ENCODE measurements around the gene BCAS1.
"Not testable (repeated sequence)": the region's sequence is repeated elsewhere in the genome, so short reads cannot be mapped to it uniquely, and the experiment has no call there.

BCAS1 gene

DNA sequence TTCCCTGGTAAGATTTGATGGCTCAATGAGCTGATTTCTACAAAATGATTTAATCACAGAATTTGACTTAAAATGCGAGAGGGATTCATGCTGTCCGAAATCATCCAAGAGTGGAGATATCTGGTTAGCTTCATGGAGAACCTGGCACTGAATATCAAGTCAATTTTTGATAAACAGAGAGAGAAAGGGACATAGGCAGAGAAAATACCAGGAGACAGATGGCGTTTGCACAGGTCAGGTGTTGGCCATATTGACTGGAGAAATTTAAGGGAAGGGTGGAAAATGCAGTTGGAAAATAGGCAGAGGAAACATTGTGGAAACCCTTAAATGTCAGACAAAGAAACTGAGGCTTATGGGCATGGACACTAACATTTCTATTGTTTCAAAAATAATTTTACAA lies 47.0 kb downstream of the BCAS1 start:
- no peak for DNase-seq (ENCODE audit: extremely low read depth in 1 of 2, low read depth in 1 of 2)

DNA sequence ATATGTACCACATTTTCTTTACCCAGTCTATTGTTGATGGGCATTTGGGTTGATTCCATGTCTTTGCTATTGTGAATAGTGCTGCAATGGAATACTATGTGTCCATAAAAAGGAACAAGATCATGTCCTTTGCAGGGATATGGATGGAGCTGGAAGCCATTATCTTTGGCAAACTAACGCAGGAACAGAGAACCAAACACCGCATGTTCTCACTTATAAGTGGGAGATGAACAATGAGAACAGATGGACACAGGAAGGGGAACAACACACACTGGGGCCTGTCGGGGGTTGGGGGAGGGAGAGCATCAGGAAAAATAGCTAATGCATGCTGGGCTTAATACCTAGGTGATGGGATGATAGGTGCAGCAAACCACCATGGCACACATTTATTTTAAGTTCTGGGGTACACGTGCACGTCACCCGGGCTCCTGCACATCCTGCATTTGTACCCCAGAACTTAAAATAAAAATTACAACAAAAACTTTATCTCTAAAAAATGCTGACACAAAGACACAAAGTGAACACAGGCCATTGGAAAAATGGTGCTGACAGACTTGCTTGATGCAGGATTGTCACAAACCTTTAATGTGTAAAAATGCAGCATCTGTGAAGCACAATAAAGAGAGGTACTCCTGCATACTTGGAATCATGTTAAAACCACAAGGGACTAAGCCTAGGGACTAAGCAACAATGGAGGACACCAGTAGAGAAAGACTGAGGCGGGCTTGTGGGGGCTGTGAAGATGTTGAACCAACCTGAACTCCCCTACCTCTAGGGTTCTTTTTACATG lies 48.8 kb downstream of the BCAS1 start:
- DNase-seq (ENCODE audit: extremely low read depth in 1 of 2, low read depth in 1 of 2) = no peak

DNA sequence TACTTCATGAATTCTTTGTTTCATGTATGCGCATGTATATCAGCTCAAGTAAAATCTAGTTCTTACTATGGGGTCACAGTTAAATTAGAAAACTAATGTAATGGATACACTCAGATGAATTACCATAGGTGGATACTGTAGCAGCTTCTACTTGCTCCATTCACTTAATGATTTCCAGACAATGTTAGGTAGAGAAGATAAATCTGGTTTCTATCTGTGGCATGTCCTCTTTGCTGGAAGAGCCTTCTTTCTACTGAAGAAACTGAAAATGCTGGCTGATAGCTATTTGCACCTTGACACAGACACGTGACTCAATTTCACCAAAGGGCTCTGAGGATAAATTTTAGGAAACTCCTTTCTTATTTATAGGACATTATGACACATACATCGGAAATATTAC lies 49.5 kb downstream of the BCAS1 start:
- DNase-seq (ENCODE audit: extremely low read depth in 1 of 2, low read depth in 1 of 2) = no peak

GRCh38 chr20:54020348-54020747 lies 50.0 kb downstream of the BCAS1 start:
- no peak for DNase-seq (ENCODE audit: extremely low read depth in 1 of 2, low read depth in 1 of 2)

- no peak for DNase-seq (ENCODE audit: extremely low read depth in 1 of 2, low read depth in 1 of 2)
These were observed 50.8 kb downstream of the BCAS1 start for GRCh38 chr20:54019585-54019984.

- no peak for DNase-seq (ENCODE audit: extremely low read depth in 1 of 2, low read depth in 1 of 2)
These were observed 51.3 kb downstream of the BCAS1 start for GRCh38 chr20:54019127-54019526.

GRCh38 chr20:54017846-54018245 lies 52.5 kb downstream of the BCAS1 start:
- no peak for DNase-seq (ENCODE audit: extremely low read depth in 1 of 2, low read depth in 1 of 2)

- no peak for DNase-seq (ENCODE audit: extremely low read depth in 1 of 2, low read depth in 1 of 2)
These were observed 54.9 kb downstream of the BCAS1 start for GRCh38 chr20:54015496-54015895.

- DNase-seq (ENCODE audit: extremely low read depth in 1 of 2, low read depth in 1 of 2) = no peak
These were observed 56.0 kb downstream of the BCAS1 start for GRCh38 chr20:54014293-54014926.

DNA sequence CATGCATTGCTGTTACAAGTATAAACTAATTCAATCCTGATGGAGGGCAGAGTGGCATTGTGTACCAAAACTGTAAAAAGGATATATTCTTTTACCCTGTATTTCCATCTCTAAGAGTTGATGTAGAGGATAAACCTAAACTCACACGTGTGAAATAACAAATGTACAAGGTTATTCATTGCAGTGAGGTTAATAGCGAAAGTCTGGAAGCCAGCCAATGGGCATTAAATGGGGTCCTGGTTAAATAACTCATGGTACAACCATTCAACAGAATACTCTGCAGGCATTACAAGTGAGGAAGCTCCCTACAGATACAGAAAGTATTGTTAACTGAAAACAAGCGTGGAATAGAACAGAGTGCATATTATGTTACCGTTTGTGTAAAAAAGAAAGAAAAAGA lies 56.9 kb downstream of the BCAS1 start:
- DNase-seq (ENCODE audit: extremely low read depth in 1 of 2, low read depth in 1 of 2) = no peak

DNA sequence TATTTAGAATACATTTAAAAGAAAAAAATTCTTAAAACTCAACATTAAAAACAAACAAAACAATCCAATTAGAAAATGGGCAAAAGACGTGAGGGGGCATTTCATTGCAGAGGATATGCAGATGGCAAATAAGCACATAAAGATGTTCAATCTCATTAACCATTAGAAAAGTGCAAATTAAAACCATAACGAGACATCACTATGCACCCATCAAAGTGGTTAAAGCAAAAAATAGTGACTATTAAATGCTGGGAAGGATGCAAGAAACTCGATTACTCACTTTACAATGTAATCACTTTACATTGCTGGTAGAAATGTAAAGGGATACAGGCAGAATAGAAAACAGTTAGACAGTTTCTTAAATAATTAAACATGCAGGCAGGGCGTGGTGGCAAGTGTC lies 59.0 kb downstream of the BCAS1 start:
- no peak for DNase-seq (ENCODE audit: extremely low read depth in 1 of 2, low read depth in 1 of 2)

DNA sequence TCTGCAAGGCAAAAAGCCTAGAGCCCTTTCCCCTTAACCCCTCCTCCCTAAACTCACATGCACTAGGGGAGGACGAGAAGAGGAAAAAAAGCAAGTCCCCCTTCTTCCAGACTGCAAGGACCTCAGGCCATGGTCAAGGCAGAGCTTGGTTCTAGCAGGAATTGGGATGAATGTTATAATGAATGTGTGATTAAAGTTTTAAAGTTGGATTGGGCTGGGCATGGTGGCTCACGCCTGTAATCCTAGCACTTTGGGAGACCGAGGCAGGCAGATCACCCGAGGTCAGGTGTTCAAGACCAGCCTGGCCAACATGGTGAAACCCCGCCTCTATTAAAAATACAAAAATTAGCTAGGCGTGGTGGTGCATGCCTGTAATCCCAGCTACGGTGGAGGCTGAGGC lies 64.2 kb downstream of the BCAS1 start:
- DNase-seq (ENCODE audit: extremely low read depth in 1 of 2, low read depth in 1 of 2) = not testable (repeated sequence)

GRCh38 chr20:54005524-54005923 lies 64.9 kb downstream of the BCAS1 start:
- no peak for DNase-seq (ENCODE audit: extremely low read depth in 1 of 2, low read depth in 1 of 2)

DNA sequence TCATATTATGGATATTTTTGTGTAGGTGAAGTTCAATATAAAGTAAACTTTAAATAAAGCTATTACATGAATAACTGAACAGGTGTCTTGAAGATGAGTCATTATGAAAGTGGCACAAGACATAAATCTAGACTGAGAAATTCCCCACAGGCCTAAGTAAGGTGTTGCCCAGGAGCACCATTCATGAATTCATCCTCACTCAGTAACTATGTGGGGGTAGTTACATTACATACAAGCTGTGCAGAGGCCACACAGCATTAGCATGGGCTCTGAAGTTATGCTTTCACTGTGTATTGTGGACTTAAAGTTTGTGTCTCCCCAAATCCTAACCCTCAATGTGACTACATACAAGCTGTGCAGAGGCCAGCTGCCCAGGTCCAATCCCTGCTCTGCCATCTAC lies 65.9 kb downstream of the BCAS1 start:
- DNase-seq (ENCODE audit: extremely low read depth in 1 of 2, low read depth in 1 of 2) = no peak

GRCh38 chr20:54002741-54003140 lies 67.7 kb downstream of the BCAS1 start:
- DNase-seq (ENCODE audit: extremely low read depth in 1 of 2, low read depth in 1 of 2) = no peak

DNA sequence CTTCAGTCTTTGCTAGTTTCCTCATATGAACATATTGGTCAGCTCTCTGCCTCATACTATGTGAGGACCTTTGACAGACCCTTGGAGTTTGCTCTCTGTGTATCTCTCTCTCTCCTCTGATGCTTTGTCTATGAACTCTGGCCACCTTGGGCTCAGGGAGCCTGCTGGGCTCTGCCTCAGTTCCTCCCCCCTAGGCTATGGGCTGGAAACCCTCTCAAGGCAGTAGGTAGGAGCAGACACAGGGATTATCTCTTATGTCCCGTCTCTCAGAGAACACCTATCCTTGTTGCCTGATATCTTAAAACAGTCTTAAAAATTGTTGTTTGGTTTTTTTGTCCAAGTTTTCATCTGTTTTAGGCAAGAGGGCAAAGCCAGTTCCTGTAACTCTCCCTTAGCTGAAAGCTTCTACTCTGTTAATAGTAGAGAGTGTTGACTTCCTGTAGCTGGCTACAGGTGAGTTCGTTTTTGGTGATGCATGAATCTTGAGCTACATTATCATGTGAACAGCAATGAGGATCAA lies 68.3 kb downstream of the BCAS1 start:
- no peak for DNase-seq (ENCODE audit: extremely low read depth in 1 of 2, low read depth in 1 of 2)

GRCh38 chr20:54000914-54001313 lies 69.5 kb downstream of the BCAS1 start:
- no peak for DNase-seq (ENCODE audit: extremely low read depth in 1 of 2, low read depth in 1 of 2)

DNA sequence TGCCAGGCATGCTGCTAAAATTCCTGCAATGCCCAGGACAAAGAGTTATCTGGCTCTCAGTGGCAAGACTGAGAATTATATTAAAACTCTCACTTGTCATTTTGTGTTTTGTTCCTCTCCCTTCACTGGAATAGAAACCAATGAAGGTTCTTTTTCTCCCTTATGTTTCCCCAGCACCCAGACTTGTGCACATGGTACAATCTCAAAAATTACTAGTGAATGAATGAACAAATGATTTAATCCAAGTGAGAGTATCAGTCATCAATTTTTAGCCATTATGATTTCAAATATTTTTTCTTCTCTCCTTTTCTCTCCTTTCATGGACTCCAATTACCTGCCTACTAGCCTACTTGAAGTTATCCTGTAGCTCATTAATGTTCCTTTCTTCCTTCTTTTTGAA lies 70.1 kb downstream of the BCAS1 start:
- no peak for DNase-seq (ENCODE audit: extremely low read depth in 1 of 2, low read depth in 1 of 2)

GRCh38 chr20:53999077-53999476 lies 71.3 kb downstream of the BCAS1 start:
- DNase-seq (ENCODE audit: extremely low read depth in 1 of 2, low read depth in 1 of 2) = no peak

- no peak for DNase-seq (ENCODE audit: extremely low read depth in 1 of 2, low read depth in 1 of 2)
These were observed 73.6 kb downstream of the BCAS1 start for GRCh38 chr20:53996584-53997486.

- no peak for DNase-seq (ENCODE audit: extremely low read depth in 1 of 2, low read depth in 1 of 2)
These were observed 74.4 kb downstream of the BCAS1 start for GRCh38 chr20:53995949-53996348.

All from activated CD8-positive, alpha-beta memory T cell treated with anti-CD3 and anti-CD28 coated beads for 1 hour (primary cell).